Fibroblast of pulmonary artery (primary cell): Measurements from ENCODE around the gene CNDP2.

ENCODE experiments used
- DNase-seq: peaks from one replicate; pipeline ENCODE4 v3.0.0-alpha.2; 2010; ENCODE audit warnings: low read depth
- H3K4me3 ChIP-seq: replicated peaks from 2 replicates; pipeline ENCODE4 v1.5.1; 2011; ENCODE audit warnings: low read depth, mild to moderate bottlenecking, control low read depth, low read length, moderate library complexity
- TF ChIP-seq, protein P1 (sequence below): IDR thresholded peaks from 2 replicates; pipeline ENCODE4 v1.5.1; 2011; ENCODE audit warnings: mild to moderate bottlenecking, control low read depth, low read length, inconsistent platforms; ENCODE audit errors: missing control alignments

CNDP2 gene

DNA sequence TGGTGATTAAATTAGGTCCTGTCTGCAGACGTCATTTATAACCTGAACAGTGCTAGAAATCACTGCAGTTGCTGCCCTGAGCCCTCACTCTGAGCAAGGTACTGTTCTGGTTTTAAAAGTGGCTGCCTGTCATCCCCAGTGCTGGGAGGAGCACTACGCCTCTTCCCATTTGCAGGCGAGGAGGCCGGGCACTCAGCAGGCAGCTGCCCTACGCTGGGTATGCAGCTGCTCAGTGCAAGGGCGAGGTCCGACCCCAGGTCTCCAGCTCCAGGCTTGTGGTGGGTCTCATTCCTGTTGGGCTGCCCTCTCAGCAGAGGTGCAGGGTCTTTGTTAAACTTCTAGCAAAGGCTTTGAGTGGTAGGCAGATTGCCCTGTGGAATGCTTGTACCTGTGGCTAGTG lies 15.7 kb downstream of the CNDP2 start:
- no peak for DNase-seq
- TF ChIP-seq, protein P1, sequence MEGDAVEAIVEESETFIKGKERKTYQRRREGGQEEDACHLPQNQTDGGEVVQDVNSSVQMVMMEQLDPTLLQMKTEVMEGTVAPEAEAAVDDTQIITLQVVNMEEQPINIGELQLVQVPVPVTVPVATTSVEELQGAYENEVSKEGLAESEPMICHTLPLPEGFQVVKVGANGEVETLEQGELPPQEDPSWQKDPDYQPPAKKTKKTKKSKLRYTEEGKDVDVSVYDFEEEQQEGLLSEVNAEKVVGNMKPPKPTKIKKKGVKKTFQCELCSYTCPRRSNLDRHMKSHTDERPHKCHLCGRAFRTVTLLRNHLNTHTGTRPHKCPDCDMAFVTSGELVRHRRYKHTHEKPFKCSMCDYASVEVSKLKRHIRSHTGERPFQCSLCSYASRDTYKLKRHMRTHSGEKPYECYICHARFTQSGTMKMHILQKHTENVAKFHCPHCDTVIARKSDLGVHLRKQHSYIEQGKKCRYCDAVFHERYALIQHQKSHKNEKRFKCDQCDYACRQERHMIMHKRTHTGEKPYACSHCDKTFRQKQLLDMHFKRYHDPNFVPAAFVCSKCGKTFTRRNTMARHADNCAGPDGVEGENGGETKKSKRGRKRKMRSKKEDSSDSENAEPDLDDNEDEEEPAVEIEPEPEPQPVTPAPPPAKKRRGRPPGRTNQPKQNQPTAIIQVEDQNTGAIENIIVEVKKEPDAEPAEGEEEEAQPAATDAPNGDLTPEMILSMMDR = no peak

DNA sequence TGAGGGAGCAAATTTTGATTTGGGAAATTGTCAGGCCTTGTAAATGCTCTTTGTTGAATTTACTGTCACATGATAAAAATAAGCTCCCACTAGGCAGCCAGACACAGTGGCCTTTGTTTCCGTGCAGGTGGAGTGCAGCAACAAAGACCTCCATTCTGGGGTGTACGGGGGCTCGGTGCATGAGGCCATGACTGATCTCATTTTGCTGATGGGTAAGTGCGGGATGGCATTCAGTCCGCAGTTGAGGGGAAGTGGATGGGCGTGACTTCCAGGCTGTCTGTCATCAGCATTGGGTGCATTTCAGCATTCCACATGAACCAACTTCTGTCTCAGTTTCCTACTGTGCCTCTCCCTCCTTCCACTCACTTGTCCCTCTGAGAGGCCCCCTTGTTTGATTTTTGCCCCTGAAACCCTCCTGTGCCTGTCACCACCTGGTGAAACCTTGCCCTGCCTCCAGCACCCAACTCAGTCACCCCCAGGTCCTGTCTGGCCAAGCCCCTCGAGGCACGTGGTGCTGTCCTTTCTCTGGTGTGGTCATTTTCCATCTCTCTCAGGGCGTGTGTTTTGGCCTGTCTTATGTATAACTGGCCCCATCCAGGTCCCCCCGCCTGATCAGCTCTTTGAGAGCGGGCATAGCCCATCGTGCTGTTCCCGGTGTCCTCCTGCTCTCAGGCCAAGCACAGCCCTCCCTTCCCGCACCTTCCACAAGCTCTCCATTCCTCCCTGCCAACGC lies 16.3 kb downstream of the CNDP2 start:
- no peak for DNase-seq
- TF ChIP-seq, protein P1 = no peak
- no peak overlapping the region for H3K4me3 ChIP-seq

More for the DNA sequence above, 15.7 kb downstream of the CNDP2 start:
- H3K4me3 ChIP-seq = no peak overlapping the region

GRCh38 chr18:74513149-74513882 lies 17.2 kb downstream of the CNDP2 start:
- H3K4me3 ChIP-seq = no peak overlapping the region
- no peak for DNase-seq
- TF ChIP-seq, protein P1 = no peak

- no peak overlapping the region for H3K4me3 ChIP-seq
- TF ChIP-seq, protein P1 = no peak
- DNase-seq = no peak
Measured at GRCh38 chr18:74513883-74514205, 17.7 kb downstream of the CNDP2 start.

- no peak for DNase-seq
- H3K4me3 ChIP-seq = no peak overlapping the region
- TF ChIP-seq, protein P1 = no peak
Measured at GRCh38 chr18:74514860-74515495, 18.8 kb downstream of the CNDP2 start.

DNA sequence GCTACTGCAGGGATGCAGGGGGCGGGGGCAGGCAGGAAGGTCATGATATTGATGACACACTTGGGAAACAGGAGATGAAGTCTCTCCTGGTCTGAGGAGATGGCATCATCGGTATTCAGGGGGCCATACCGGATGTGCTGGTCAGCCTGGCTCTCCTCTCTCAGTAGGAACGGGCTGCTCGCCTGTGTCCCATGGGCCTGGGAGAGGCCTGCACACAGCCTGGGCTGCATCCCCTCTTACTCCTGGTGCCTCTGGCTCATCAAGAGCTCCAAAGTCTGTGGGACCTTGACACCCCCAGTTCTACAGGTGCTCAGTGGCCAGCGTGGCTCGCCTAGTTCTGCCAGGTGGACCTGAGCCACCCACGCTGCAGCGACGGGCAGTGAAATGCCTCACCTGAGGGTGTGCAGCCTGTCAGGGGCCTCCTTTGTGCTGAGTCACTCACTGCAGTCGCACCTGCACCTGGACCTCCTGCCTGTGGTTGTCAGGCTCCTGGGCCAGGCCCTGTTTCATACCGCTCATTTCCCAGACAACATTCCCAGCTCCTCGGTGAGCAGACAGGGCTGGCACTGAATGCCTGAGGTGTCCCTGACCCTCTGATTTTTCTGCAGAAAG lies 19.6 kb downstream of the CNDP2 start:
- no peak overlapping the region for H3K4me3 ChIP-seq
- DNase-seq = no peak
- TF ChIP-seq, protein P1 = no peak
